Mucosa of stomach (tissue), 1 donor: ENCODE data around the gene TAF8.

ENCODE experiments used
- H3K27me3 ChIP-seq: one replicate; pipeline ENCODE4 v1.7.0; 2013; ENCODE audit warnings: mild to moderate bottlenecking, low read length; ENCODE audit not compliant: control insufficient read depth, insufficient read depth
- H3K36me3 ChIP-seq: one replicate; pipeline ENCODE4 v1.7.0; 2013; ENCODE audit warnings: low read length; ENCODE audit not compliant: control insufficient read depth, insufficient read depth
- H3K4me1 ChIP-seq: one replicate; pipeline ENCODE4 v1.7.0; 2013; ENCODE audit warnings: mild to moderate bottlenecking, low read length; ENCODE audit not compliant: control insufficient read depth, insufficient read depth
- H3K4me3 ChIP-seq: one replicate; pipeline ENCODE4 v1.7.0; 2013; ENCODE audit warnings: low read length
- H3K9ac ChIP-seq: one replicate; pipeline ENCODE4 v1.7.0; 2013; ENCODE audit warnings: mild to moderate bottlenecking, low read length, moderate library complexity
- H3K9me3 ChIP-seq: one replicate; pipeline ENCODE4 v1.7.0; 2013; ENCODE audit warnings: mild to moderate bottlenecking, low read length, moderate library complexity; ENCODE audit not compliant: control insufficient read depth
- donor health status: Pancreatic carcinoma.

The TAF8 gene

DNA sequence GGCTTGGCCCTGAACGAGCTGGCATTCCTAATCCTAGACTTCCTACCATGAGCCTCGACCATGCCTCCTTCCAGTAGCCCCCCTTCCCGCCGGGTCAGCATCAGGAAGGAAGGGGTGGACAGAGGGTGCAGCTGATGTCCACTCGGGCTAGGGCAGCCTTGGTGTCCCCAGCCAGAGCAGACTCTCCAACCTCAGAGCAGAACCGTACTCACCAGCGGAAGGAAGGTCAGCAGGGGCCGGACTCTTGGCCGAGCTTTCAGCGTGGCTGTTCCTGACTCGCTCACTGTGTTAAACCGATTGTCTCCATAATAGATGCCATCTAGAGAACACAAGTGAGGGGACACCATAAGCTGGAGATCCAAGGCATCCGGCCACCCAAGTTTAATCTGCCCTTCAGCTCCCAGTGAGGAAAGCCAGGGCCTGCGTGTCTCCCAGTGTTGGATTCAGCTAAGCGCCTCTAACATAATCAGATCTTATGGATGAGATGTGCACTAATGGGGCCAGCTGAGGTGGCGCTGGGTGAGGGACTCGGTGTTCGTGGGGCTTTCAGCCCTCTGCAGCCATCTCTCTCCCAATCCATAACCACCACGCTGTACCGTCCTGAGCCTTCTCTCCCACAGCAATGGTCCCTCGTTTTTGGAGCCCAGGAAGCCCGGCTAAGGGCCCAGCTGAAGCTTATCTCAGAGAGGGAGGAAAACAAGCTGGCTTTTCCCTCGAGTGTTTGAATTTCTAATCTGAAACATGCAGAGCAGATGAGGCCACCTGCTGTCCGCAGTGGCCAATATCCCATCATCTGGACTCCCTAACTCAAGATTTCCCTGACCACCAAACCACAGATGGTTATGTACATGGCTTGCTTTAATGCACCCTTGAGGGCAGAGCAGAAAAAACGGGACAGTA lies 78.4 kb downstream of the TAF8 start:
- Histone ChIP-seq H3K4me1 (peaks cover 54% of the 10 kb centered on the region), H3K9me3 (no peaks in the 10 kb centered on the region), H3K27me3 (no peaks in the 10 kb centered on the region), H3K4me3 (no peak overlapping the region), H3K36me3 (peaks cover 30% of the 10 kb centered on the region), H3K9ac (no peak overlapping the region)

- Histone ChIP-seq H3K9ac (no peak overlapping the region), H3K4me1 (peaks cover 53% of the 10 kb centered on the region), H3K27me3 (no peaks in the 10 kb centered on the region), H3K36me3 (peaks cover 29% of the 10 kb centered on the region), H3K4me3 (no peak overlapping the region), H3K9me3 (no peaks in the 10 kb centered on the region)
Measured at GRCh38 chr6:42129360-42129676, 79.0 kb downstream of the TAF8 start.

DNA sequence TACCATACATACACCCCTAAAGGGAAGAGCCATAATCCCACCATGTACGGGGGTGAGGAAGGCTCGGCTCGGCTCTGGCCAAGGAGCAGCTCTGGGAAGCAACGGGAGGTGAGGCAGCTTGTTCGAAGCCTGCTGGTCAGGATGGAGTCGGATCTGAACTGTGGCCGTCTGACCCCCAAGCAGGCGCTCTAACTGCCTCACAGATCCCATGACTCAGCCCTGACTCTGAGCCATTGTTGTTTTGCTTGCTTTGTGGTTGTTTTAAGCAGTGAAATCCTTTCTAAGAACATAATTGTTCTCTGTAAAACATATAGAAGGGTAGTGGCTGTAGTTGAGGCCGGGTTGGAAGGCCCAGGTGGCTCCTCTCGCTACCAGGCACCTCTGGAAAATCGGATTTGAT lies 81.2 kb downstream of the TAF8 start:
- no peak overlapping the region for H3K9ac ChIP-seq
- H3K4me3 ChIP-seq: no peak overlapping the region
- H3K4me1 ChIP-seq: peaks cover 55% of the 10 kb centered on the region
- H3K9me3 ChIP-seq: no peaks in the 10 kb centered on the region
- peaks cover 21% of the 10 kb centered on the region for H3K36me3 ChIP-seq
- H3K27me3 ChIP-seq: no peaks in the 10 kb centered on the region

GRCh38 chr6:42133926-42134325 lies 83.6 kb downstream of the TAF8 start:
- Histone ChIP-seq H3K9me3 (no peaks in the 10 kb centered on the region), H3K36me3 (peaks cover 13% of the 10 kb centered on the region), H3K9ac (peak overlapping the region; percentile 22), H3K4me1 (peaks cover 70% of the 10 kb centered on the region), H3K27me3 (no peaks in the 10 kb centered on the region), H3K4me3 (no peak overlapping the region)

- H3K9me3 ChIP-seq: no peaks in the 10 kb centered on the region
- no peaks in the 10 kb centered on the region for H3K27me3 ChIP-seq
- peaks cover 76% of the 10 kb centered on the region for H3K4me1 ChIP-seq
- H3K9ac ChIP-seq: peak overlapping the region; percentile 48
- no peak overlapping the region for H3K4me3 ChIP-seq
- peaks cover 13% of the 10 kb centered on the region for H3K36me3 ChIP-seq
Measured at GRCh38 chr6:42135161-42135560, 84.8 kb downstream of the TAF8 start.

GRCh38 chr6:42135722-42136121 lies 85.4 kb downstream of the TAF8 start:
- Histone ChIP-seq H3K27me3 (no peaks in the 10 kb centered on the region), H3K4me3 (no peak overlapping the region), H3K9ac (peak overlapping the region; percentile 48), H3K4me1 (peaks cover 81% of the 10 kb centered on the region), H3K9me3 (no peaks in the 10 kb centered on the region), H3K36me3 (peaks cover 13% of the 10 kb centered on the region)

DNA sequence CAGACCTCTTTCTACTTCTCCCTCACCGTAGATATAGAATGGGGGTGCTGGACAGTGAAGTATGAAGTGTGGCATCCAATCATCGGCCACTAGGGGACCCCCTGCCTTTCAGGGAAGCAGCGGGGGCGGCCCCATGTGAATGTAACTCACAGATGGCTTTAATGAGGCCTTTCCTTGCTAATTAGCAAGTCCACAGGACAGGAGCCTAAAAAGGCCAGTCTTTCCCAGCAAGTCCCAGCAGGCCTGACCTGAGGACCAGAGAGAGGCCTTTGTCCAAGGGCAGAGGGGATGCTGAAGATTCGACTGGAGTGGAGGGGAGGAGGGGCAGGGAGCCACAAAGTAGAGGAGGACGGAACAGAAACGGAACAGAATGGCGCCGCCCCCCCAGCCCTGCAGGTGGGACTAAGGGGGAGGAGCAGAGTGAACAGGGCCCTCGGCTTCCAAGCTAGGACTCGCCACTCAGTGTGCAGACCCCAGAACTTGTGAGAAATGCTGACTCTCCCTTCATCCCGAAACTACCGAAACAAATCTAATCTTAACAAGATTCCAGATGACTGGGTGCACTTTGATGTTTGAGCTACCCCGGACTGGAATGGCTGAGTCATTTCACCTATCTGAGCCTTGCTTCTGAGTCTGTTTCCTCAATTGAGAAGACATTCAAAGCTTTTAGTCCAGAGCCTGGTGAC lies 86.3 kb downstream of the TAF8 start:
- H3K27me3 ChIP-seq: no peaks in the 10 kb centered on the region
- peak overlapping the region; percentile 86 for H3K9ac ChIP-seq
- peaks cover 13% of the 10 kb centered on the region for H3K36me3 ChIP-seq
- H3K4me3 ChIP-seq: peak overlapping the region; percentile 19
- H3K9me3 ChIP-seq: no peaks in the 10 kb centered on the region
- peaks cover 76% of the 10 kb centered on the region for H3K4me1 ChIP-seq
